Measurements from ENCODE around the gene TCTN1.

DNA sequence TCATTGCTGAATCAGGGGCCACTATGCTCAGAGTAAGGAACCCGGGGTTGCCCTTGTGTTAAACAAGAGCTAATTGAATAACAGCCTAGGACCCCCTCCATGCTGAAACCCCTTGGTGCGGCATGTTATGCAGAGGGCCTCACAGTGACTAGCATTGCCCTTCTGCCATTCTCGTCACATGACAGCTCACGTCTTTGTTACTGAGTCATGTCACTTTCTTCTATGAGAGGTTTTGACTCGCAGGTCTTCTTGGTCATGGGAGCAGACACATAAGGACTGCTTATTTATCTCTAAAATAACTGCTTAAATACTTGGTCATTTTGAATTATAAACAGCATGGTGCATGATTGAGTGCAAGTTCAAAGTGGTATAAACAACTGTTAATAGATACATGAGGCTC lies 24.9 kb downstream of the TCTN1 start:
- TF ChIP-seq POLR2AphosphoS5 (IDR thresholded peaks at IDR 0.05; ENCODE audit: low read depth, low read length) (no peak), EP300 (IDR thresholded peaks at IDR 0.05; ENCODE audit: borderline replicate concordance in 1 of 2, low read depth in 2 of 2, low read length in 2 of 2) (no peak), CREB1 (IDR thresholded peaks at IDR 0.05) (no peak), EGR1 (IDR thresholded peaks at IDR 0.05; ENCODE audit: borderline replicate concordance, low read depth, low read length) (no peak), RAD21 (IDR thresholded peaks at IDR 0.05 in 1 of 2, conservative IDR thresholded peaks at IDR 0.05 in 1 of 2; ENCODE audit: low read depth in 2 of 2, low read length in 2 of 2) (no peak), NRF1 (IDR thresholded peaks at IDR 0.05; ENCODE audit: low read depth, low read length) (no peak), SIN3A (conservative IDR thresholded peaks at IDR 0.05 in 1 of 2, IDR thresholded peaks at IDR 0.05 in 1 of 2; ENCODE audit: low read depth in 1 of 2, low read length in 2 of 2) (no peak), JUND (IDR thresholded peaks at IDR 0.05; ENCODE audit: low read length) (no peak), SRF (IDR thresholded peaks at IDR 0.05; ENCODE audit: low read depth, low read length) (no peak)
- TF ChIP-seq, protein P1, sequence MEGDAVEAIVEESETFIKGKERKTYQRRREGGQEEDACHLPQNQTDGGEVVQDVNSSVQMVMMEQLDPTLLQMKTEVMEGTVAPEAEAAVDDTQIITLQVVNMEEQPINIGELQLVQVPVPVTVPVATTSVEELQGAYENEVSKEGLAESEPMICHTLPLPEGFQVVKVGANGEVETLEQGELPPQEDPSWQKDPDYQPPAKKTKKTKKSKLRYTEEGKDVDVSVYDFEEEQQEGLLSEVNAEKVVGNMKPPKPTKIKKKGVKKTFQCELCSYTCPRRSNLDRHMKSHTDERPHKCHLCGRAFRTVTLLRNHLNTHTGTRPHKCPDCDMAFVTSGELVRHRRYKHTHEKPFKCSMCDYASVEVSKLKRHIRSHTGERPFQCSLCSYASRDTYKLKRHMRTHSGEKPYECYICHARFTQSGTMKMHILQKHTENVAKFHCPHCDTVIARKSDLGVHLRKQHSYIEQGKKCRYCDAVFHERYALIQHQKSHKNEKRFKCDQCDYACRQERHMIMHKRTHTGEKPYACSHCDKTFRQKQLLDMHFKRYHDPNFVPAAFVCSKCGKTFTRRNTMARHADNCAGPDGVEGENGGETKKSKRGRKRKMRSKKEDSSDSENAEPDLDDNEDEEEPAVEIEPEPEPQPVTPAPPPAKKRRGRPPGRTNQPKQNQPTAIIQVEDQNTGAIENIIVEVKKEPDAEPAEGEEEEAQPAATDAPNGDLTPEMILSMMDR (IDR thresholded peaks at IDR 0.05; ENCODE audit: control extremely low read depth in 1 of 3, insufficient read depth in 1 of 3, low read depth in 1 of 3, low read length in 3 of 3): no peak
- TF ChIP-seq, protein P2, sequence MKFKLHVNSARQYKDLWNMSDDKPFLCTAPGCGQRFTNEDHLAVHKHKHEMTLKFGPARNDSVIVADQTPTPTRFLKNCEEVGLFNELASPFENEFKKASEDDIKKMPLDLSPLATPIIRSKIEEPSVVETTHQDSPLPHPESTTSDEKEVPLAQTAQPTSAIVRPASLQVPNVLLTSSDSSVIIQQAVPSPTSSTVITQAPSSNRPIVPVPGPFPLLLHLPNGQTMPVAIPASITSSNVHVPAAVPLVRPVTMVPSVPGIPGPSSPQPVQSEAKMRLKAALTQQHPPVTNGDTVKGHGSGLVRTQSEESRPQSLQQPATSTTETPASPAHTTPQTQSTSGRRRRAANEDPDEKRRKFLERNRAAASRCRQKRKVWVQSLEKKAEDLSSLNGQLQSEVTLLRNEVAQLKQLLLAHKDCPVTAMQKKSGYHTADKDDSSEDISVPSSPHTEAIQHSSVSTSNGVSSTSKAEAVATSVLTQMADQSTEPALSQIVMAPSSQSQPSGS (IDR thresholded peaks at IDR 0.05; ENCODE audit: low read length): no peak

Measured in H1 (cell line).